ENCODE results near the gene GPR37L1.

GPR37L1 gene, protein sequence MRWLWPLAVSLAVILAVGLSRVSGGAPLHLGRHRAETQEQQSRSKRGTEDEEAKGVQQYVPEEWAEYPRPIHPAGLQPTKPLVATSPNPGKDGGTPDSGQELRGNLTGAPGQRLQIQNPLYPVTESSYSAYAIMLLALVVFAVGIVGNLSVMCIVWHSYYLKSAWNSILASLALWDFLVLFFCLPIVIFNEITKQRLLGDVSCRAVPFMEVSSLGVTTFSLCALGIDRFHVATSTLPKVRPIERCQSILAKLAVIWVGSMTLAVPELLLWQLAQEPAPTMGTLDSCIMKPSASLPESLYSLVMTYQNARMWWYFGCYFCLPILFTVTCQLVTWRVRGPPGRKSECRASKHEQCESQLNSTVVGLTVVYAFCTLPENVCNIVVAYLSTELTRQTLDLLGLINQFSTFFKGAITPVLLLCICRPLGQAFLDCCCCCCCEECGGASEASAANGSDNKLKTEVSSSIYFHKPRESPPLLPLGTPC

GRCh38 chr1:202122639-202123335 lies at the start of gene GPR37L1:
GPR37L1 (plus strand) TSS chr1:202122917; CDS start chr1:202122964, 47 bp downstream.
- no peak for DNase-seq (ENCODE audit: low read depth)

- no peak for DNase-seq (ENCODE audit: low read depth)
Observed at GRCh38 chr1:202073206-202073605, 49.5 kb upstream of the GPR37L1 start.

GRCh38 chr1:202074985-202075384 lies 47.7 kb upstream of the GPR37L1 start:
- DNase-seq (ENCODE audit: low read depth): no peak

DNA sequence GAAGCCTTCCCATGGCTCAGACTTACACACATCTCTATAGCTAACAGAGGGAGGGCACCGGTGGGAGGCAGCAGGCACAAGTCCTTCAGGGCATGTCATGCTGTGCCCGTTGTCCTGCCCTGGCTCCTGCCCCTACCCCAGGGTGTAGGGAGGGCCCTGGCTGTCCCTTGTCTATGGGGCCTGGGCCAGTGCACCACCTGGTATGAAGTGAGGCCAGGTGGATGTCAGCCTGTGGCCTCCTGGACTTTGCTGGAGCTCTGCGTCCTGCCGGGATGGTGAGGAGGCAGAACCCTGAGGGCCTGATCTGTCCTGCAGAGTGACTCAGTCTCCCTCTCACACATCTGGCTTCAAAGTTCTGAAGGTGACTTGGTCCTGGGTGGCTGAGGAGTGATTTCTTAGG lies 47.3 kb upstream of the GPR37L1 start:
- no peak for DNase-seq (ENCODE audit: low read depth)

DNA sequence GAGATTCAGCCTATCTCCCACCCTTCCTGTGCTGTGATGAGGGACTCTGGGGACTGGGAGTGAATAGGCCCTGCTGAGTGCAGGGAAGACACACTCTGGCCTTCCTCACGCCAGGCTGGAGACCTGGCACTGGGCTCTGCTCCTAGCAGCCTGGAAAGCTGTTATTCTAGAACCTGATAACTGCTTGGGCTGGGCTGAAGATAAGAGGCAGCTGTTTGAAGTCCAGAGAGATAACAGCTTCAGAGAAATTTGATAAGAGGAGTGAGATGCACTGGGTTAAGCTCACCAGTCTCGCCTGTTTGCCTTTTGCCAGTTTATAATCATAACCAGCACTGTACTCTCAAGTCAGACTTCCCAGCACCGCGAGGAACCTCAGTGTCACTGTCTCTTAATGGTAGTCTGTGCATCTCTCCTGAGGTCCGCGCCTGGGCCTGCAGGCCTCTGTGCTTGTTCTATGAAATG lies 46.6 kb upstream of the GPR37L1 start:
- DNase-seq (ENCODE audit: low read depth): no peak

DNA sequence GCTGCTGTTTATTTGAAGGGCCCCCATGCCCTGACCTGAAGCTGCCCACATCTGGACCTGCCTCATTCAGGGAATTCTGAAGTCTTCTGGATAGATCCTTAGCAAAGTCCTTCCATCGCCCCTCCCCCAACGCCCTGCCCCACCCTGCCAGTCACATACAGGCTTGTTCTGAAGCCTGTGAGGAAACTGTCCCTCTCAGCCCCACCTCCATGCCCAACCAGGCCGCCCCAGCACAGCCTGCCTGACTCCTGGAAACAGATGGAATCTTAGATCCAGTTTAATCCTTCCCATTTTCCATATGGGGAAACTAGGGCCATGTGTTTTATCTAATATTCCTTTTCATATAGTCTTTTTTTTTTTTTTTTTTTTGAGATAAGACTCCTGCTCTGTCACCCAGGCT lies 44.5 kb upstream of the GPR37L1 start:
- no peak for DNase-seq (ENCODE audit: low read depth)

GRCh38 chr1:202081992-202082391 lies 40.7 kb upstream of the GPR37L1 start:
- no peak for DNase-seq (ENCODE audit: low read depth)

DNA sequence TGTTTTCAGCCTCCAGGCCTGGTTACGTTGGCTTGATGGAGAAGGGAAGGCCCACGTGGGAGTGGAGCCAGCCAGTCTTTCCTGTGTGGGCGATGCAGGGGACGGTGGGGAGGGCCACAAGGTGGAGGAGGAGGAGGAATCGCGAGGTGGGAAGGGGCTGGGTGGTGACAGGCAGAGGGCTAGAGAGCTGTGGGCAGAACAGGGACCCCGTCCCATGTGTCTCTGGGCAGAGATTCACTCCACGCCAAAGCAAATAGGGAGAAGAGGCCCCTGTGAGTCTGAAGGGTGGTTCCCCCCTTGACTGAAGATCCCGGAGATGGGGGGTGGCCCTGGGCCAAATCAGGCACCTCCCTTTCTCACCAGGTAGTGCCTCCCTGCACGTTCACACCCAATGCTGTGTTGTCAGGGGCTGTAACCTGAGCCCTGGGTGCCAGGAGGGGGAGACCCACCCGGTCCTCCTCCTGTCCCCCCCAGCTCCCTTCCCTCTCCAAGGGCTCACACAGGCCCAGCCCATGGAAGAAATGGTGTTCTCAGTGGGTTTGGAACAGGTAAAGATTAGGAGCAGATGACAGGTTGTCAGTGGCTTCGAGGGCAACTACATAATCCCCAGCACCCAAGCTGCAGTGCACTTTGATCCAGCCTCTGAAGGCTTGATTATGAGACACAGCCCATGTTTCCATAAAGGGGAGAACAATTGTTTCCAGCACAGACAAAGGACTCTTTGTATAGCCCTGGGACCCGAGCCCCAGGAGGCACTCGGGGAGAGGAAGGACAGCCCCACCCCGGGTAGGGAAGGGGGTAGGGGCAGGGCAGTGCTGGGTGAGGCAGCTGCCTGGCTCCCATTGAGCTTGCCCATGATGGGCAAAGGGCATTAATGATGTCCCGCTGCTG lies 37.7 kb upstream of the GPR37L1 start:
- no peak for DNase-seq (ENCODE audit: low read depth)

- no peak for DNase-seq (ENCODE audit: low read depth)
Observed at GRCh38 chr1:202085682-202086373, 36.9 kb upstream of the GPR37L1 start.

DNA sequence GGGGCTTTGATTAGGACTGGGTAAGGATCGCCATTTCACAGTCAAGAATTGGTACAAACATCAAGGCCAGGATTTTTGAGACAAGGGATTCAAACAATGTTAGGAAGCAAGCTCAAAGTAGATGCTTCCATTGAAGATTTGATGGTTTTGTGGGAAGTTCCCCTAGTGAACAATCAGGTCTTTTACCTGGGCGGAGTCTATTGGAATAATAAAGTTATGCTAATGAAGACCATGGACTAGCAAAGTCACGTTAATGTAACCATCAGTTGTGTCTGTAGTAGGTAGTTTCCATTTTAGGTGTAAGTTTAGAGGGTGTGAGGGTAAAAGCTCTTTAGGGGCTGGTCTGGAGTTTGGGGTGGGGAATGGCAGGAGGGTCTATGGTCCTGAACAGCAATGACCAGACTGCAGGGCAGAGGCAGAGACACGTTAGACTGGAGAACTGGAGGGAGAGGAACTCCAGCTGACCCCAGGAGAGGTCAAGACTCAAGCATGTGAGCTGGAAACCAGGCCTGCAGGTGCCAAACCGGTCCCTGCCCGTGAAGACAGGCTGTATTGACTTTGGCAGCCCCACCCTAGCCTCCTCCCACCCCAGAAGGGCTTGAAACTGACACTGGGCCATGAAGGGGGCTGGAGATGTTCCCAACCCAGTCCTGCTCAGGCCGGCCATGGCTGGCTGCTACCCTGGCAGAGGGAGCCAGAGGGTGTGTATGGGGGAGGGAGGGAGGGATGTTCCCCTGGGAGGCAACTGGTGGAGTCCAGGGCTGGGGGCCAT lies 36.0 kb upstream of the GPR37L1 start:
- no peak for DNase-seq (ENCODE audit: low read depth)

DNA sequence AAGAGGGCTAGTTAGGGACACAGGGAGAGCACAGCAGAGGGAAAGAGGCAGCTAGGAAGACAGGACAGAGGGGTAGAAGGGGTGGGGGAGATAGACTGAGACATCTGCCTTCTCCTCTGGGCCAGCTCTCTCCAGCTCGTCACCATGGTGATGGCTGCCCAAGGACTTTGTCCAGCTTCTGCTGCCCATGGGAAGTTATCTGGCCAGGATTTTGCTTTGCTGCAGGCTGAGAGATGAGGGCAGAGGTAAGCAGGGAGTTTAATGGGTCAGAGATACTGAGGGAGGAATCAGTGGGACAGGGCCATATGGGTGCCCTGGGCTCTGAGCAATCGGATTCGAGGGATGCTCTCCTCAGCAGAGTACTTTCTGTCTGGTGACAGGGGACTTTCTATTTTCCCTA lies 34.5 kb upstream of the GPR37L1 start:
- DNase-seq (ENCODE audit: low read depth): no peak

DNA sequence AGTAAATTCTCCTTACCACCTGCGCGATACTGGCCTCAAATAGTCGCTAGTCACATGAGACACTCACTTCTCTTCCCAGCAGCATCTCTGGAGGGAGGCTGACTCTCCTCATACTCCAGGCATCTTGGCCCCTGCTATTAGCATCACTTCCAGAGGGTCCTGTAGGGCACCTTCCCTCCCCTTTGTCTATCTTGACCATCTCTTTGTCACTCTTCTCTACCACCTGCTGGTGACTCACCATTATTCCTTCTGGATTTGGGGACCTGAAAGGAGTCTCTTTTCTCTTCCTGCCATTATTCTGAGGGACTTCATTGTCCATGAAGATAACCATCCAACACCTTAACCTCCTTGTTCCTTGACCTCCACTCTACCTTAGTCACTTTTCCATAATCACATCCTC lies 31.7 kb upstream of the GPR37L1 start:
- DNase-seq (ENCODE audit: low read depth): no peak

DNA sequence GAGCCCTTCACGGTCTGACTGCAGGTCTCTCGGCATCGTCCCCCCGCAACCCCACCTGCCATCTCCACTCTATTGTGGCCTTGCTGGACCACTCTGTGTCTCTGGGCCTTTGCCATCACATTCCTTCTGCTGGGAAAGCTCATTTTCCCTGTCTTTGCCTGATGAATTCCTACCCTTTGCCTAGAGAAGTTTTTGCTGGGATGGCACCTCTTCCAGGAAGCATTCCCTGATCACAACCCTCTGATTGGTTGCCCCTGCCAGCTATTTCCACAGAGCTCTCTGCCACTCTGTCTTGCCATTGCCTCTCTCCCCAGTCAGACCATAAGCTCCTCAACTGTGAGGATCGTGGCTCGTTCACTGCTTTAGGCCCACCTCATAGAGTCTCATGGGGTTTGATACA lies 28.9 kb upstream of the GPR37L1 start:
- DNase-seq (ENCODE audit: low read depth): no peak

- DNase-seq (ENCODE audit: low read depth): no peak
Observed at GRCh38 chr1:202101184-202101583, 21.5 kb upstream of the GPR37L1 start.

- DNase-seq (ENCODE audit: low read depth): no peak
Observed at GRCh38 chr1:202104073-202104472, 18.6 kb upstream of the GPR37L1 start.

GRCh38 chr1:202105571-202106339 lies 17.0 kb upstream of the GPR37L1 start:
- DNase-seq (ENCODE audit: low read depth): no peak

DNA sequence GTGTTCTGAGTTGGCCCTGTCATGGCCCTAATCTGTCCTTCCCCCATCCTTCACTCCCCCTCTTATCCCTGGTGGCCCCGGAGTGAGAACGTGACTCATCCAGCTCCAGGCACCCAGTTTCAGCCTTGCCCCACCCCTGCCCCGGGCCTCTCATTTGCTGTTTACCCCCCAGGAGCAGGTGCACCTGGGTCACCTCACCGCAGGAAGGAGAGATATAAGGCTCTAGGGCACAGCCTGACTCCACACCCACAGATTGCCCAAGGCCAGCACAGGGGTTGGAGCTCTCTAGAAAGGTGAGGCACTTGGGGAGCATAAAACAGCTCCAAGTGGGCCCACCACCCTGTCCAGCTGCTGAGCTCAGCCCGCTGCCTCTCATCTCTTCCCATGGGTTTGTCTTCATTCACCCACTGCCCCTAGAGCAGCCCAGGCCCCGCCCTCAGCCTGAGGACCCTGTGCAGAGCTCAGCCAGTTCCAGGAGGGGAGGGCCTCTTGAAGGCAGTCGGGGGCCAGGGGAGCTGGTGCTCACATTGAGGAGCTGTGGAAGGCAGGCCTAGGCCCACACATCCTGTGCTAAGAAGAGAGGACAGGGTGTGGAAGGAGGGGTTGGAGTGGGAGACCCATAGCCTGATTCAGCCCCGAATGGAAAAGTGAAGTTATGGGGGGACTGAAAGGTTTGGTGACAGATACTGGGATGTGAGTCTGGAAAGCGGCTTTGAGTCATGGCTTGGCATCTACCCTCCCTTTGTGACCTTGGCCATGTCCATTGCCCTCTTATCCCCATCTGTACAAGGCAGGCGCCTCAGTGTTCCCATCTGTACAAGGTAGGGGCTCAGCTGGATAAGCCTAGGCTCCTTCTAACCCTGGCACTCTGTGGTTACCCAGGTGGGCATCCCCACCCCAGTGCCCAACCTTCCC lies 16.1 kb upstream of the GPR37L1 start:
- DNase-seq (ENCODE audit: low read depth): no peak

DNA sequence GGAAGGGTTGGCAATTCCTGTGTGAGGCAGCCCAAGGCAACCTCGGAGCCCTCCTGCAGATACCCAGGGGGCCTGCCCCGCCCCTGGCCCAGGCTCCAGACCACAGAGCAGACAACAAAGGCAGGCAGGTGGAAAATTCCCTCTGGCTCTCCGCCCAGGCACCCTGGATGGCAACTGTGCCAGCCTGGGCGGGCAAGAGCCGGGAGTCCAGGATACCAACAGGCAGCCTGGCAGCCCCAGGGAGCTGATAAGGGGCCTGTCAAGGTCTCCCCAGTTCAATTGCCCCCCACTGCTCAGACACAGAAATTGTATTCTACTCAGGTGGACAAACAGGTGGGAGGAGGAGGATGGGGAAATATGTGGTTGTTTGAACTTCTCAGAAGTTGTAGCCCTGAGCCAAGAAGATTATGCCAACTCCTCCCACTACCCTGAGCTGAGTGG lies 15.4 kb upstream of the GPR37L1 start:
- DNase-seq (ENCODE audit: low read depth): no peak

All from stimulated activated CD8-positive, alpha-beta memory T cell treated with anti-CD3 and anti-CD28 coated beads, Interleukin-12 subunit alpha, Interleukin-12 subunit beta, amount 100 ng/mL, for 4 hours (primary cell).